Upper lobe of left lung (tissue), 6 donors: ENCODE data around the gene UQCRFS1. TPM values are rescaled to one million over a fixed set of nuclear protein-coding genes. Genes with fewer than 3 reads are reported as not detected.

Experiments
- ATAC-seq, 2 donors: fragments of 200-7000 bp; cut with Tn5 transposase; one replicate each; pipeline ENCODE4 v1.9.1; 2022; ENCODE audit warnings: mild to moderate bottlenecking in 2 of 2, moderate library complexity in 2 of 2; ENCODE audit not compliant: low FRiP score in 2 of 2
- DNase-seq, 2 donors: peaks; one replicate each; pipeline ENCODE4 v3.0.0-alpha.2; 2019 to 2020
- H3K27ac ChIP-seq, 4 donors: fragments of 200-600 bp; sonication (generic); one replicate each; pipeline ENCODE4 v1.5.1; 2016 to 2019
- H3K27me3 ChIP-seq, 4 donors: fragments of 200-600 bp; sonication (generic); one replicate each; pipeline ENCODE4 v1.5.1; 2017 to 2019
- H3K36me3 ChIP-seq, 4 donors: fragments of 200-600 bp; sonication (generic); one replicate each; pipeline ENCODE4 v1.5.1; 2016 to 2019
- H3K4me1 ChIP-seq, 4 donors: fragments of 200-600 bp; sonication (generic); one replicate each; pipeline ENCODE4 v1.5.1; 2018 to 2019
- H3K4me3 ChIP-seq, 4 donors: fragments of 200-600 bp; sonication (generic); one replicate each; pipeline ENCODE4 v1.5.1; 2017 to 2019; ENCODE audit warnings: mild to moderate bottlenecking in 2 of 4, moderate library complexity in 1 of 4
- H3K9me3 ChIP-seq, 4 donors: fragments of 200-600 bp; sonication (generic); one replicate each; pipeline ENCODE4 v1.5.1; 2018 to 2019
- EP300 ChIP-seq, 4 donors: sonication (generic); formaldehyde crosslinking; IDR thresholded peaks; one replicate each; pipeline ENCODE4 v1.5.1; 2017; ENCODE audit warnings: antibody characterized with exemption in 4 of 4, control low read depth in 2 of 4
- POLR2A ChIP-seq, 4 donors: fragments of 450-650 bp; IDR thresholded peaks; one replicate each; pipeline ENCODE4 v1.5.1; 2016 to 2017; ENCODE audit warnings: antibody characterized with exemption in 4 of 4, mild to moderate bottlenecking in 2 of 4
- POLR2AphosphoS5 ChIP-seq, 2 donors: sonication (generic); formaldehyde crosslinking; IDR thresholded peaks; one replicate each; pipeline ENCODE4 v1.5.1; 2017; ENCODE audit warnings: antibody characterized with exemption in 2 of 2
- WGBS, 2 donors: methylation state at CpG; one replicate each; pipeline ENCODE4 v1.1.5; 2017 to 2018; 5-methylcytosine and 5-hydroxymethylcytosine counted together
- total RNA-seq, 6 donors: library from RNA; depleted of rRNA in 4 of 6; stranded (reverse); fragments of >200 nt in 4 of 6; gene quantifications; one replicate each; pipeline versions ENCODE4 v1.1.0 to v1.2.1, GENCODE V29; 2016 to 2021
- TF ChIP-seq, protein P1 (sequence below), 6 experiments: fragments of 450-650 bp in 4 of 6; fragments of 200-600 bp in 2 of 6; sonication (generic) in 2 of 6; IDR thresholded peaks; one replicate each; pipeline ENCODE4 v1.5.1; 2016 to 2019; ENCODE audit warnings: antibody characterized with exemption in 6 of 6
- donor health status: DM: no; HTN: no; CAD: no; lungs with moderate emphysema.
- donor health status: DM: no; HTN: yes; CAD: no; lungs with severe emphysema.

Gene UQCRFS1
- total RNA-seq, 6 donors from 2014 or later, result 9.4 to 36.6 (median 20.0) TPM

DNA sequence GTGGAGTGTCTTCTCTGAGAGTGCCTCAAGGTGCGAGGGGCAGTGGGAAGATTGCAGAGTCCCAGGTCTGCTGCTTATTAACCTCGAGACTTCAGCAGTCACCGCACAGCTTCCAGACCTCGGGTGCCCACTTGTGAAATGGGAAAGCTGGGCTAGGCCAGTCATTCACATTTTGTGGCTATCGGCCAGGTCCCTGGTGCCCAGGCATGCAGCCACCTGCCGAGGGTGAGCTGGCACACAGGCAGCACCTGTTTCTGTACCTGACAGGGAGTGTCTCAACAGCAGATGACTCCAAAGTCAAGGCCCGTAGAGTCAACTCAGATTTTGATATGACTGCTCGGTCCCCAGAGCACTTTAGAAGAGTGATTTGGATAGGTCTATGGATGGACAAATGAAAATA lies 21.9 kb downstream of the UQCRFS1 start:
- H3K4me1 ChIP-seq, result no peaks in the 10 kb centered on the region
- H3K36me3 ChIP-seq, result no peaks in the 10 kb centered on the region
- TF ChIP-seq POLR2AphosphoS5 (IDR thresholded peaks at IDR 0.05), result no peak
- TF ChIP-seq EP300 (IDR thresholded peaks at IDR 0.05), result no peak
- no peak for TF ChIP-seq POLR2A (IDR thresholded peaks at IDR 0.05)
- TF ChIP-seq, protein P1, sequence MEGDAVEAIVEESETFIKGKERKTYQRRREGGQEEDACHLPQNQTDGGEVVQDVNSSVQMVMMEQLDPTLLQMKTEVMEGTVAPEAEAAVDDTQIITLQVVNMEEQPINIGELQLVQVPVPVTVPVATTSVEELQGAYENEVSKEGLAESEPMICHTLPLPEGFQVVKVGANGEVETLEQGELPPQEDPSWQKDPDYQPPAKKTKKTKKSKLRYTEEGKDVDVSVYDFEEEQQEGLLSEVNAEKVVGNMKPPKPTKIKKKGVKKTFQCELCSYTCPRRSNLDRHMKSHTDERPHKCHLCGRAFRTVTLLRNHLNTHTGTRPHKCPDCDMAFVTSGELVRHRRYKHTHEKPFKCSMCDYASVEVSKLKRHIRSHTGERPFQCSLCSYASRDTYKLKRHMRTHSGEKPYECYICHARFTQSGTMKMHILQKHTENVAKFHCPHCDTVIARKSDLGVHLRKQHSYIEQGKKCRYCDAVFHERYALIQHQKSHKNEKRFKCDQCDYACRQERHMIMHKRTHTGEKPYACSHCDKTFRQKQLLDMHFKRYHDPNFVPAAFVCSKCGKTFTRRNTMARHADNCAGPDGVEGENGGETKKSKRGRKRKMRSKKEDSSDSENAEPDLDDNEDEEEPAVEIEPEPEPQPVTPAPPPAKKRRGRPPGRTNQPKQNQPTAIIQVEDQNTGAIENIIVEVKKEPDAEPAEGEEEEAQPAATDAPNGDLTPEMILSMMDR (IDR thresholded peaks at IDR 0.05), result no peak
- ATAC-seq, result no peak
- H3K9me3 ChIP-seq, result no peaks in the 10 kb centered on the region
- H3K4me3 ChIP-seq, result no peak overlapping the region
- DNase-seq, result peak in 1 of 2 donors; percentile 33
- 80 to 84% methylated on average over 4 to 8 of the region's 8 CpGs for WGBS, 2 donors
- no peak overlapping the region for H3K27ac ChIP-seq
- H3K27me3 ChIP-seq, result no peaks in the 10 kb centered on the region

DNA sequence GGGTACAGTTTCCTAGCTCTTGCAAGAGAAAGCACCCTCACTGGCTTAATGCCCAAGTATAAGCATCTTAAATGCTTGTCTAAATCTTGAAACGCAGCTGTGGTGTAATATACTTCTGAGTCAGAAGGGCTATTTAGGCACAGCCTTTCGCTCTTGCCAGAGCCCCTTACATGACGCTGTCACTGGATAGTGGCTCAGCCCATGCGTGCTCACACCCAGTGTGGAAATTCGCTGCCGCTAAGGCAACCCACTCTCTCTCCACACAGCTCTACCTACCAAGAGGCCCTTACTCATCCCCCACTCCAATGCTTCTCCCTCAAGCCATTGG lies 24.0 kb downstream of the UQCRFS1 start:
- Histone ChIP-seq H3K27me3 (no peaks in the 10 kb centered on the region), H3K27ac (no peak overlapping the region), H3K4me1 (no peaks in the 10 kb centered on the region), H3K9me3 (no peaks in the 10 kb centered on the region), H3K4me3 (no peak overlapping the region), H3K36me3 (no peaks in the 10 kb centered on the region)
- peak in 1 of 2 donors; percentile 34 for ATAC-seq
- 70% methylated on average over 6 of the region's 6 CpGs for WGBS, 2 donors
- no peak for TF ChIP-seq POLR2AphosphoS5 (IDR thresholded peaks at IDR 0.05)
- TF ChIP-seq EP300 (IDR thresholded peaks at IDR 0.05), result no peak
- TF ChIP-seq, protein P1 (IDR thresholded peaks at IDR 0.05), result no peak
- TF ChIP-seq POLR2A (IDR thresholded peaks at IDR 0.05), result no peak
- no peak for DNase-seq

DNA sequence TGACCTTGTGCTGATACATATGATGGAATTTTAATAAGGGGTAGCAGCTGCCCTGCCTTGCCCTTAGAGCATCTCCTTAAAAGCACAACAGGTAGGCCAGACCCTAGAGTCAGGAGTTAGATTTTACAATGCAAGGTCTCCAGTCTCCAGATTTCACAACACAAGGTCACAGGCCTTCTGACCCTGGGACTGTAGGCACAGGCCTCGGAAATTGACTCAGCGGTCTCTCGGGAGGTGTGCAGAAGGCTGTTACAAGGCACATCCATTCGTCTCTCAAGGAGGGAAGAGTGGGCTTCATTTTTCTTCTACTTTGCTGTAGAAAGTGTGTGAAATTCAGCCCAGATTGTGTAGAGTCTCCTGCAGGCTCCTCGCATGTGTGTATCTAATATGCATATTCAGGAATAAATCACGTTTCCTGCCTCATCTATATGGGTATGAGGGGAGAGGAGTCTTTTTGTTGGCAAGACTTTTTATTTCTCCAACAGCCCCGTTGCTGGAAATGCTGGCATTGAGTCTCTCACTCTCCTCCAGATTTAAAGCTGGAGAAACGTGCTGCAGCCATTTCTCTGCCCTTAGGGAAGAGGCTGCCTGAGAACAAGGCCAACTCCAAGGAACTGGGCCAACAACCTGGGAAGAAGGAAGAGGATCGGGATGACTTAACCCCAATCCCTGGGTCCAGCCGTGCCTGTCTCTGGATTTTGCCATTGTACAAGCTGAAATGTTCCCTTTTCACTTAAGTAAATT lies 24.5 kb downstream of the UQCRFS1 start:
- ATAC-seq (no peak), DNase-seq (no peak)
- no peak overlapping the region for H3K4me3 ChIP-seq
- H3K36me3 ChIP-seq, result no peaks in the 10 kb centered on the region
- H3K27me3 ChIP-seq, result no peaks in the 10 kb centered on the region
- no peaks in the 10 kb centered on the region for H3K4me1 ChIP-seq
- TF ChIP-seq, protein P1 (IDR thresholded peaks at IDR 0.05), result no peak
- TF ChIP-seq POLR2A (IDR thresholded peaks at IDR 0.05) (no peak), POLR2AphosphoS5 (IDR thresholded peaks at IDR 0.05) (no peak), EP300 (IDR thresholded peaks at IDR 0.05) (no peak)
- WGBS, 2 donors, result 74 to 77% methylated on average over 10 of the region's 10 CpGs
- H3K9me3 ChIP-seq, result no peaks in the 10 kb centered on the region
- no peak overlapping the region for H3K27ac ChIP-seq

DNA sequence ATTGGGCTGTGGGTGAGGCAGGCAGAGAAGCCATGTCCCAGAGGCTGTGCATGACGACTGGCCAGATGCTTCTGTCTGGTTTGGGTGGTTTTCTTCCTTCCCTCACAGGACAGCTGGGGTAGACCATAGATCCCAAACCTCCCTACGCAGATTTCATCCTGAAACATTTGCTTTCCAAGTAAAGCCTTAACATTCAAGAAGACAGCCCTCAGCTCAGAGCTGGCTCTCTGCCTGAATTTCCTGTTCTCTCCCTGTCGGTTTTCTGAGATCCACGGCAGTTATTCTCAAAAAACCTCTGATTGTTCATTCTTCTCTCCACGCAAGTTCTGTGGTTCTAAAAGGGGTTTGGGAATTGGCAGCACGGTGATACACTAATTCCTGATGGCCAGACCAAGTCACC lies 25.3 kb downstream of the UQCRFS1 start:
- H3K36me3 ChIP-seq, result no peaks in the 10 kb centered on the region
- no peak overlapping the region for H3K27ac ChIP-seq
- TF ChIP-seq, protein P1 (IDR thresholded peaks at IDR 0.05), result no peak
- no peak for TF ChIP-seq POLR2A (IDR thresholded peaks at IDR 0.05)
- WGBS, 2 donors, result 79 to 81% methylated on average over 6 of the region's 6 CpGs
- no peaks in the 10 kb centered on the region for H3K4me1 ChIP-seq
- DNase-seq (no peak), ATAC-seq (no peak)
- no peaks in the 10 kb centered on the region for H3K9me3 ChIP-seq
- H3K27me3 ChIP-seq, result no peaks in the 10 kb centered on the region
- H3K4me3 ChIP-seq, result no peak overlapping the region

DNA sequence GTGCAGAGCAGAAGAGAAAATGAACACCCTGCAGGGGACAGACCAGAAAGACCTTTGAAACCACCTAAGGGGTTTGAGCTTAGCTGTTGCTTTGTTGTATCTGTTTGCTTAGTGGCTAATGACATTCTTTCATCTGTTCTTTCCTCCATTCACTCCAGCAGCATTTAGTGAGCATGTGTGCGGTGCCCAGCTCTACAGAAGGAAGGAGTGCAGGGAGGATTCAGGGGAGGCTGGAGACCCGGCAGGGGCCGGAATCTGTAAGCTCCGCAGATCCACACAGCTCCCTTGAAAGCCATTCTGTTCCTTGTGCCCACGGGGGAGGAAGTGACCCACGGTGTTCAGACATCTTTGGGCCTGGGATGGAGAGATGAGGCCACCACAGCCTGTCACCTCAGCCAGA lies 27.5 kb downstream of the UQCRFS1 start:
- WGBS, 2 donors, result 64 to 65% methylated on average over 6 of the region's 6 CpGs
- Histone ChIP-seq H3K9me3 (no peaks in the 10 kb centered on the region), H3K4me3 (no peak overlapping the region), H3K4me1 (no peaks in the 10 kb centered on the region), H3K27ac (no peak overlapping the region), H3K27me3 (no peaks in the 10 kb centered on the region), H3K36me3 (no peaks in the 10 kb centered on the region)
- ATAC-seq (no peak), DNase-seq (no peak)
- TF ChIP-seq POLR2AphosphoS5 (IDR thresholded peaks at IDR 0.05), result no peak
- no peak for TF ChIP-seq POLR2A (IDR thresholded peaks at IDR 0.05)
- TF ChIP-seq, protein P1 (IDR thresholded peaks at IDR 0.05), result no peak
